ENCODE data around the gene PTPRD. TPM values are rescaled to one million over a fixed set of nuclear protein-coding genes. Genes with fewer than 3 reads are reported as not detected.

PTPRD gene
- total RNA-seq, 1 experiment from 2014 or later, result not detected

DNA sequence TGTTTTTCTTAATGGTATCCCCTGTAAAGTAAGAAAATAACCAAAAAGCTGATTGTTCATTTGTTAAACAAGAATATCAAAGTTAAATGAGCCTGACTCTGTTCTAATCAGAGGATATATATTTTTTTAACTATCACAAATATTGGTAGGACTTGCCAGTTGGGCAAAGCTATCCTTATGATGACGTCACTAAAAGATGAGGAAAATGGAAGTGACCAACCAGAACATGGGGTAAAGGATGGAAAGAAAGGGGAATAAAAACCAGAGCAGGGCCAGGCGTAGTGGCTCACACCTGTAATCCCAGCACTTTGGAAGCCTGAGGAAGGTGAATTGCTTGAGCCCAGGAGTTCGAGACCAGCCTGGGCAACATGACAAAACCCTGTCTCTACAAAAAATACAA lies 2001.6 kb downstream of the PTPRD start:
- Histone ChIP-seq H3K27ac (ENCODE audit: low read length) (no peak overlapping the region), H3K9me3 (ENCODE audit: control insufficient read depth, insufficient read depth, low read depth, low read length) (no peaks in the 10 kb centered on the region), H3K36me3 (ENCODE audit: control insufficient read depth, insufficient read depth, low read length) (no peaks in the 10 kb centered on the region), H3K4me1 (ENCODE audit: control insufficient read depth, insufficient read depth, low read length) (no peaks in the 10 kb centered on the region), H3K27me3 (ENCODE audit: control insufficient read depth, insufficient read depth, low read length) (no peaks in the 10 kb centered on the region), H3K4me3 (ENCODE audit: low read depth in 2 of 2, low read length in 2 of 2) (no peak overlapping the region)
- in situ Hi-C loops (cut with HindIII; ENCODE audit: low pct_unique_long_range_greater_than_20kb, low sequenced_read_pairs), result no loop called here
- DNase-seq (ENCODE audit: low read depth, low spot score), result no peak
- POLR2A ChIA-PET, result no interaction called here
- CTCF ChIA-PET, result no interaction called here
- BruUV-seq (replicated peaks), result no TSS peak
- intact Hi-C loops (cut with micrococcal nuclease; ENCODE audit: unreplicated experiment), result no loop called here
- no peak for ATAC-seq
- TF ChIP-seq, protein P1, sequence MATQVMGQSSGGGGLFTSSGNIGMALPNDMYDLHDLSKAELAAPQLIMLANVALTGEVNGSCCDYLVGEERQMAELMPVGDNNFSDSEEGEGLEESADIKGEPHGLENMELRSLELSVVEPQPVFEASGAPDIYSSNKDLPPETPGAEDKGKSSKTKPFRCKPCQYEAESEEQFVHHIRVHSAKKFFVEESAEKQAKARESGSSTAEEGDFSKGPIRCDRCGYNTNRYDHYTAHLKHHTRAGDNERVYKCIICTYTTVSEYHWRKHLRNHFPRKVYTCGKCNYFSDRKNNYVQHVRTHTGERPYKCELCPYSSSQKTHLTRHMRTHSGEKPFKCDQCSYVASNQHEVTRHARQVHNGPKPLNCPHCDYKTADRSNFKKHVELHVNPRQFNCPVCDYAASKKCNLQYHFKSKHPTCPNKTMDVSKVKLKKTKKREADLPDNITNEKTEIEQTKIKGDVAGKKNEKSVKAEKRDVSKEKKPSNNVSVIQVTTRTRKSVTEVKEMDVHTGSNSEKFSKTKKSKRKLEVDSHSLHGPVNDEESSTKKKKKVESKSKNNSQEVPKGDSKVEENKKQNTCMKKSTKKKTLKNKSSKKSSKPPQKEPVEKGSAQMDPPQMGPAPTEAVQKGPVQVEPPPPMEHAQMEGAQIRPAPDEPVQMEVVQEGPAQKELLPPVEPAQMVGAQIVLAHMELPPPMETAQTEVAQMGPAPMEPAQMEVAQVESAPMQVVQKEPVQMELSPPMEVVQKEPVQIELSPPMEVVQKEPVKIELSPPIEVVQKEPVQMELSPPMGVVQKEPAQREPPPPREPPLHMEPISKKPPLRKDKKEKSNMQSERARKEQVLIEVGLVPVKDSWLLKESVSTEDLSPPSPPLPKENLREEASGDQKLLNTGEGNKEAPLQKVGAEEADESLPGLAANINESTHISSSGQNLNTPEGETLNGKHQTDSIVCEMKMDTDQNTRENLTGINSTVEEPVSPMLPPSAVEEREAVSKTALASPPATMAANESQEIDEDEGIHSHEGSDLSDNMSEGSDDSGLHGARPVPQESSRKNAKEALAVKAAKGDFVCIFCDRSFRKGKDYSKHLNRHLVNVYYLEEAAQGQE (IDR thresholded peaks at IDR 0.05; ENCODE audit: insufficient read depth in 1 of 2, low read depth in 2 of 2, low read length in 1 of 2), result no peak
- TF ChIP-seq TCF7L2 (IDR thresholded peaks at IDR 0.05; ENCODE audit: low read depth, low read length), result no peak
- no peak for TF ChIP-seq POLR2AphosphoS5 (IDR thresholded peaks at IDR 0.05; ENCODE audit: low read depth, low read length)
- TF ChIP-seq, protein P2, sequence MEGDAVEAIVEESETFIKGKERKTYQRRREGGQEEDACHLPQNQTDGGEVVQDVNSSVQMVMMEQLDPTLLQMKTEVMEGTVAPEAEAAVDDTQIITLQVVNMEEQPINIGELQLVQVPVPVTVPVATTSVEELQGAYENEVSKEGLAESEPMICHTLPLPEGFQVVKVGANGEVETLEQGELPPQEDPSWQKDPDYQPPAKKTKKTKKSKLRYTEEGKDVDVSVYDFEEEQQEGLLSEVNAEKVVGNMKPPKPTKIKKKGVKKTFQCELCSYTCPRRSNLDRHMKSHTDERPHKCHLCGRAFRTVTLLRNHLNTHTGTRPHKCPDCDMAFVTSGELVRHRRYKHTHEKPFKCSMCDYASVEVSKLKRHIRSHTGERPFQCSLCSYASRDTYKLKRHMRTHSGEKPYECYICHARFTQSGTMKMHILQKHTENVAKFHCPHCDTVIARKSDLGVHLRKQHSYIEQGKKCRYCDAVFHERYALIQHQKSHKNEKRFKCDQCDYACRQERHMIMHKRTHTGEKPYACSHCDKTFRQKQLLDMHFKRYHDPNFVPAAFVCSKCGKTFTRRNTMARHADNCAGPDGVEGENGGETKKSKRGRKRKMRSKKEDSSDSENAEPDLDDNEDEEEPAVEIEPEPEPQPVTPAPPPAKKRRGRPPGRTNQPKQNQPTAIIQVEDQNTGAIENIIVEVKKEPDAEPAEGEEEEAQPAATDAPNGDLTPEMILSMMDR (IDR thresholded peaks at IDR 0.05), result no peak
- TF ChIP-seq SIN3A (IDR thresholded peaks at IDR 0.05; ENCODE audit: borderline replicate concordance, insufficient read depth, low read depth, low read length), result no peak

DNA sequence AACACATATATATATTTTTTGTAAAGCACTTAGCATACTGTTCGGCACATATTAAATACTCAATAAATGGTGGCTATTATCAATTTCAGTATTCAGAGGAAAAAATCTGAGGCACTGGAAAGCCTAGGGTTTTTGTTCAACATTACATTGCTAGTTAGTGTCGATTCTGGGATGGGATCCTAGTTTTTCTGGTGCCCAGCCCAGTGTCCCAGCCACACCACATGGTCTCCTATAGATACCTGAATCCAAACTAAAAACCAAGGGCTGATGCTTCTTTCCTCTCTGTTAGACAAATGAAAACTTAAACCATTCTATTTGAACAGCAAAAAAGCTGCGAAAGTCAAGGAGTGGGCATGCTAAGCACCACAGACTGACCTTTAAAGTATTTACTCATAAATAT lies 2002.5 kb downstream of the PTPRD start:
- Histone ChIP-seq H3K36me3 (ENCODE audit: control insufficient read depth, insufficient read depth, low read length) (no peaks in the 10 kb centered on the region), H3K27me3 (ENCODE audit: control insufficient read depth, insufficient read depth, low read length) (no peaks in the 10 kb centered on the region), H3K9me3 (ENCODE audit: control insufficient read depth, insufficient read depth, low read depth, low read length) (no peaks in the 10 kb centered on the region), H3K4me1 (ENCODE audit: control insufficient read depth, insufficient read depth, low read length) (no peaks in the 10 kb centered on the region), H3K27ac (ENCODE audit: low read length) (no peak overlapping the region), H3K4me3 (ENCODE audit: low read depth in 2 of 2, low read length in 2 of 2) (no peak overlapping the region)
- in situ Hi-C loops (cut with HindIII; ENCODE audit: low pct_unique_long_range_greater_than_20kb, low sequenced_read_pairs), result no loop called here
- DNase-seq (ENCODE audit: low read depth, low spot score), result no peak
- TF ChIP-seq TCF7L2 (IDR thresholded peaks at IDR 0.05; ENCODE audit: low read depth, low read length) (no peak), SIN3A (IDR thresholded peaks at IDR 0.05; ENCODE audit: borderline replicate concordance, insufficient read depth, low read depth, low read length) (no peak), POLR2AphosphoS5 (IDR thresholded peaks at IDR 0.05; ENCODE audit: low read depth, low read length) (no peak)
- TF ChIP-seq, protein P1 (IDR thresholded peaks at IDR 0.05; ENCODE audit: insufficient read depth in 1 of 2, low read depth in 2 of 2, low read length in 1 of 2), result no peak
- TF ChIP-seq, protein P2 (IDR thresholded peaks at IDR 0.05), result no peak
- ChIA-PET CTCF (no interaction called here), POLR2A (no interaction called here)
- BruUV-seq (replicated peaks), result no TSS peak
- intact Hi-C loops (cut with micrococcal nuclease; ENCODE audit: unreplicated experiment), result no loop called here
- ATAC-seq, result no peak
